ENCODE data around the gene KCNK1. TPM values are rescaled to one million over a fixed set of nuclear protein-coding genes. Genes with fewer than 3 reads are reported as not detected.

Gene KCNK1
- total RNA-seq, 1 experiment from 2014 or later: not detected

- peaks cover 5% of the 10 kb centered on the region; the same call in 1 of the 2 replicates for H3K27me3 ChIP-seq (replicated peaks)
- no peaks in the 10 kb centered on the region for H3K4me1 ChIP-seq (replicated peaks)
- H3K36me3 ChIP-seq: no peaks in the 10 kb centered on the region
- H3K9me3 ChIP-seq (replicated peaks): no peaks in the 10 kb centered on the region
- H3K27ac ChIP-seq: no peak overlapping the region
- DNase-seq (ENCODE audit: low read depth in 1 of 2, low spot score in 2 of 2): no peak
- H3K4me3 ChIP-seq: no peak overlapping the region
Measured at GRCh38 chr1:233700338-233700737, 86.4 kb downstream of the KCNK1 start.

GRCh38 chr1:233704170-233704897 is 90.4 kb downstream of the KCNK1 start:
- Histone ChIP-seq H3K4me3 (no peak overlapping the region), H3K36me3 (no peaks in the 10 kb centered on the region), H3K4me1 (replicated peaks) (no peaks in the 10 kb centered on the region), H3K27me3 (replicated peaks) (peaks cover 7% of the 10 kb centered on the region; the same call in 1 of the 2 replicates), H3K27ac (no peak overlapping the region), H3K9me3 (replicated peaks) (no peaks in the 10 kb centered on the region)
- no peak for DNase-seq (ENCODE audit: low read depth in 1 of 2, low spot score in 2 of 2)

GRCh38 chr1:233704898-233705723 is 91.2 kb downstream of the KCNK1 start:
- H3K27me3 ChIP-seq (replicated peaks): peaks cover 7% of the 10 kb centered on the region; the same call in 1 of the 2 replicates
- DNase-seq (ENCODE audit: low read depth in 1 of 2, low spot score in 2 of 2): no peak
- H3K27ac ChIP-seq: no peak overlapping the region
- no peak overlapping the region for H3K4me3 ChIP-seq
- no peaks in the 10 kb centered on the region for H3K9me3 ChIP-seq (replicated peaks)
- H3K4me1 ChIP-seq (replicated peaks): no peaks in the 10 kb centered on the region
- no peaks in the 10 kb centered on the region for H3K36me3 ChIP-seq

- Histone ChIP-seq H3K4me1 (replicated peaks) (no peaks in the 10 kb centered on the region), H3K27me3 (replicated peaks) (peaks cover 7% of the 10 kb centered on the region; the same call in 1 of the 2 replicates), H3K36me3 (no peaks in the 10 kb centered on the region), H3K4me3 (no peak overlapping the region), H3K9me3 (replicated peaks) (no peaks in the 10 kb centered on the region), H3K27ac (no peak overlapping the region)
- no peak for DNase-seq (ENCODE audit: low read depth in 1 of 2, low spot score in 2 of 2)
Measured at GRCh38 chr1:233707153-233707879, 93.4 kb downstream of the KCNK1 start.

- Histone ChIP-seq H3K9me3 (replicated peaks) (no peaks in the 10 kb centered on the region), H3K36me3 (no peaks in the 10 kb centered on the region), H3K4me1 (replicated peaks) (no peaks in the 10 kb centered on the region), H3K4me3 (no peak overlapping the region), H3K27ac (no peak overlapping the region), H3K27me3 (replicated peaks) (peaks cover 7% of the 10 kb centered on the region; the same call in 1 of the 2 replicates)
- DNase-seq (ENCODE audit: low read depth in 1 of 2, low spot score in 2 of 2): no peak
Measured at GRCh38 chr1:233707880-233708815, 94.2 kb downstream of the KCNK1 start.

GRCh38 chr1:233710031-233710430 is 96.1 kb downstream of the KCNK1 start:
- Histone ChIP-seq H3K9me3 (replicated peaks) (no peaks in the 10 kb centered on the region), H3K4me3 (no peak overlapping the region), H3K27ac (no peak overlapping the region), H3K36me3 (no peaks in the 10 kb centered on the region), H3K4me1 (replicated peaks) (no peaks in the 10 kb centered on the region), H3K27me3 (replicated peaks) (peaks cover 3% of the 10 kb centered on the region; the same call in 1 of the 2 replicates)
- DNase-seq (ENCODE audit: low read depth in 1 of 2, low spot score in 2 of 2): no peak

GRCh38 chr1:233710507-233710906 is 96.6 kb downstream of the KCNK1 start:
- Histone ChIP-seq H3K27ac (no peak overlapping the region), H3K36me3 (no peaks in the 10 kb centered on the region), H3K4me1 (replicated peaks) (no peaks in the 10 kb centered on the region), H3K4me3 (no peak overlapping the region), H3K9me3 (replicated peaks) (no peaks in the 10 kb centered on the region), H3K27me3 (replicated peaks) (no peaks in the 10 kb centered on the region)
- no peak for DNase-seq (ENCODE audit: low read depth in 1 of 2, low spot score in 2 of 2)

- no peaks in the 10 kb centered on the region for H3K27me3 ChIP-seq (replicated peaks)
- H3K9me3 ChIP-seq (replicated peaks): no peaks in the 10 kb centered on the region
- H3K27ac ChIP-seq: no peak overlapping the region
- no peak for DNase-seq (ENCODE audit: low read depth in 1 of 2, low spot score in 2 of 2)
- no peak overlapping the region for H3K4me3 ChIP-seq
- no peaks in the 10 kb centered on the region for H3K36me3 ChIP-seq
- no peaks in the 10 kb centered on the region for H3K4me1 ChIP-seq (replicated peaks)
Measured at GRCh38 chr1:233714631-233715217, 100.8 kb downstream of the KCNK1 start.

GRCh38 chr1:233718057-233718456 is 104.2 kb downstream of the KCNK1 start:
- Histone ChIP-seq H3K4me1 (replicated peaks) (no peaks in the 10 kb centered on the region), H3K9me3 (replicated peaks) (no peaks in the 10 kb centered on the region), H3K36me3 (no peaks in the 10 kb centered on the region), H3K4me3 (no peak overlapping the region), H3K27me3 (replicated peaks) (no peaks in the 10 kb centered on the region), H3K27ac (no peak overlapping the region)
- DNase-seq (ENCODE audit: low read depth in 1 of 2, low spot score in 2 of 2): no peak

- no peak for DNase-seq (ENCODE audit: low read depth in 1 of 2, low spot score in 2 of 2)
- Histone ChIP-seq H3K4me1 (replicated peaks) (no peaks in the 10 kb centered on the region), H3K27ac (no peak overlapping the region), H3K27me3 (replicated peaks) (no peaks in the 10 kb centered on the region), H3K9me3 (replicated peaks) (no peaks in the 10 kb centered on the region), H3K4me3 (no peak overlapping the region), H3K36me3 (no peaks in the 10 kb centered on the region)
Measured at GRCh38 chr1:233719655-233720341, 105.9 kb downstream of the KCNK1 start.

GRCh38 chr1:233721004-233721595 is 107.2 kb downstream of the KCNK1 start:
- no peak for DNase-seq (ENCODE audit: low read depth in 1 of 2, low spot score in 2 of 2)
- no peaks in the 10 kb centered on the region for H3K27me3 ChIP-seq (replicated peaks)
- H3K9me3 ChIP-seq (replicated peaks): no peaks in the 10 kb centered on the region
- no peaks in the 10 kb centered on the region for H3K4me1 ChIP-seq (replicated peaks)
- H3K36me3 ChIP-seq: no peaks in the 10 kb centered on the region
- H3K4me3 ChIP-seq: no peak overlapping the region
- H3K27ac ChIP-seq: no peak overlapping the region

Data from SJSA1 (cell line).